ENCODE results near the gene COPS6. TPM values are rescaled to one million over a fixed set of nuclear protein-coding genes. Genes with fewer than 3 reads are reported as not detected.
"Not testable (repeated sequence)": the region's sequence is repeated elsewhere in the genome, so short reads cannot be mapped to it uniquely, and the experiment has no call there.

COPS6 gene
- total RNA-seq, 1 donor from 2014 or later = 46.1 TPM

GRCh38 chr7:100127866-100128636 is 39.3 kb downstream of the COPS6 start:
- DNase-seq = no peak

- DNase-seq = no peak
Measured at GRCh38 chr7:100128637-100128963, 39.8 kb downstream of the COPS6 start.

GRCh38 chr7:100130220-100130607 is 41.4 kb downstream of the COPS6 start:
- DNase-seq = not testable (repeated sequence)

GRCh38 chr7:100130608-100131453 is 42.1 kb downstream of the COPS6 start:
- DNase-seq = no peak

GRCh38 chr7:100132126-100132525 is 43.4 kb downstream of the COPS6 start:
- no peak for DNase-seq

- peak; percentile 33 for DNase-seq
Measured at GRCh38 chr7:100132697-100133151, 44.0 kb downstream of the COPS6 start.

- no peak for DNase-seq
Measured at GRCh38 chr7:100137851-100138760, 49.3 kb downstream of the COPS6 start.

GRCh38 chr7:100141555-100141949 is 52.8 kb downstream of the COPS6 start:
- no peak for DNase-seq

Small RNA genes lying within 50 kb of the gene (small RNA-seq; reads per million reads assigned to genes)
- gene MIR106B (ENCODE audit: low replicate concordance) = 146 reads per million, percentile 97 among the genes with 10 or more reads in this experiment
- 1,224 reads per million, percentile 99 among the genes with 10 or more reads in this experiment for gene MIR25 (ENCODE audit: low replicate concordance)
- gene MIR93 (ENCODE audit: low replicate concordance) = 683 reads per million, percentile 98 among the genes with 10 or more reads in this experiment

Other genes with a start within 250 kb of the COPS6 start
- gene OR2AE1, start 211.9 kb upstream of the COPS6 start, total RNA-seq = not detected
- 19.1 TPM for gene TRIM4, start 169.4 kb upstream of the COPS6 start, total RNA-seq
- gene GJC3, start 159.3 kb upstream of the COPS6 start, total RNA-seq = 0.49 TPM
- 39.4 TPM for gene AZGP1, start 112.9 kb upstream of the COPS6 start, total RNA-seq
- 38.1 TPM for gene ZKSCAN1, start 73.4 kb upstream of the COPS6 start, total RNA-seq
- gene ZSCAN21, start 39.2 kb upstream of the COPS6 start, total RNA-seq = 8.4 TPM
- 24.8 TPM for gene ZNF3, start 7.2 kb upstream of the COPS6 start, total RNA-seq
- gene MCM7, start 12.4 kb downstream of the COPS6 start, total RNA-seq = 47.5 TPM
- 12.8 TPM for gene AP4M1, start 12.7 kb downstream of the COPS6 start, total RNA-seq
- gene TAF6, start 30.4 kb downstream of the COPS6 start, total RNA-seq = 16.3 TPM
- gene CNPY4, start 30.7 kb downstream of the COPS6 start, total RNA-seq = 23.4 TPM
- gene MBLAC1, start 38.0 kb downstream of the COPS6 start, total RNA-seq = 1.1 TPM
- 73.6 TPM for gene LAMTOR4, start 59.9 kb downstream of the COPS6 start, total RNA-seq
- 5.3 TPM for gene TRAPPC14, start 69.8 kb downstream of the COPS6 start, total RNA-seq
- gene GAL3ST4, start 79.6 kb downstream of the COPS6 start, total RNA-seq = 3.4 TPM
- 3.9 TPM for gene GPC2, start 88.4 kb downstream of the COPS6 start, total RNA-seq
- gene STAG3, start 88.9 kb downstream of the COPS6 start, total RNA-seq = 0.89 TPM
- gene PVRIG, start 131.0 kb downstream of the COPS6 start, total RNA-seq = not detected
- not detected for gene SPDYE3, start 218.7 kb downstream of the COPS6 start, total RNA-seq

All from skin of body (tissue), 3 donors.